ENCODE measurements around the gene PCF11.
A peak's percentile ranks its signal among the peaks of the same experiment; 100 is the strongest.

GRCh38 chr11:83158357-83158786, 1.4 kb downstream of the PCF11 start:
- TF ChIP-seq, protein P1, sequence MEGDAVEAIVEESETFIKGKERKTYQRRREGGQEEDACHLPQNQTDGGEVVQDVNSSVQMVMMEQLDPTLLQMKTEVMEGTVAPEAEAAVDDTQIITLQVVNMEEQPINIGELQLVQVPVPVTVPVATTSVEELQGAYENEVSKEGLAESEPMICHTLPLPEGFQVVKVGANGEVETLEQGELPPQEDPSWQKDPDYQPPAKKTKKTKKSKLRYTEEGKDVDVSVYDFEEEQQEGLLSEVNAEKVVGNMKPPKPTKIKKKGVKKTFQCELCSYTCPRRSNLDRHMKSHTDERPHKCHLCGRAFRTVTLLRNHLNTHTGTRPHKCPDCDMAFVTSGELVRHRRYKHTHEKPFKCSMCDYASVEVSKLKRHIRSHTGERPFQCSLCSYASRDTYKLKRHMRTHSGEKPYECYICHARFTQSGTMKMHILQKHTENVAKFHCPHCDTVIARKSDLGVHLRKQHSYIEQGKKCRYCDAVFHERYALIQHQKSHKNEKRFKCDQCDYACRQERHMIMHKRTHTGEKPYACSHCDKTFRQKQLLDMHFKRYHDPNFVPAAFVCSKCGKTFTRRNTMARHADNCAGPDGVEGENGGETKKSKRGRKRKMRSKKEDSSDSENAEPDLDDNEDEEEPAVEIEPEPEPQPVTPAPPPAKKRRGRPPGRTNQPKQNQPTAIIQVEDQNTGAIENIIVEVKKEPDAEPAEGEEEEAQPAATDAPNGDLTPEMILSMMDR (IDR thresholded peaks at IDR 0.05) = peak in 1 of 12 donors; percentile 5
- TF ChIP-seq POLR2A (IDR thresholded peaks at IDR 0.05) = no peak

Data from heart left ventricle (tissue), 13 donors.